GM21528 (cell line): ENCODE measurements around the gene PDE12.
A peak's percentile ranks its signal among the peaks of the same experiment; 100 is the strongest.
"Not testable (repeated sequence)": the region's sequence is repeated elsewhere in the genome, so short reads cannot be mapped to it uniquely, and the experiment has no call there.

Source experiments
- ATAC-seq: cut with Tn5 transposase; IDR thresholded peaks from one replicate; pipeline ENCODE4 v1.9.1; 2021; ENCODE audit warnings: mild to moderate bottlenecking, moderate library complexity; ENCODE audit not compliant: unreplicated experiment, low FRiP score

PDE12 gene

DNA sequence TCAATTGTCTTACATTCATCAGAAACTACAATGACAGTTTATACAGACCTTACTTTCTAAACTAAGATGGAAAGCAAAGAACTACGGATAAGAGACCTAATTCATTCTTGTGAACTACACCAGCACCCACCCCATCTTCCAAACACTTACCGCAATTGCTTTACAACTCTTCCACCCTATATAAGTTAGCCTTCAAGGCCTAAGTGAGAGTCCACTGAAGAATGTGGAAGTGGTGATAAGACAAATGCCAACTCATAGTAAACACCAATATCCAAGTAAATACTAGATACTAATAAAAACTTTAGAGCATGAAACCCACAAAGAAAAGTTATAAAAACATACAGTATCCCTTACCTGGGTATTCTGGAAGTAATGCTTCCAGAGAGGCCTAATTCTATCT is 27.5 kb downstream of the PDE12 start:
- ATAC-seq, result no peak

DNA sequence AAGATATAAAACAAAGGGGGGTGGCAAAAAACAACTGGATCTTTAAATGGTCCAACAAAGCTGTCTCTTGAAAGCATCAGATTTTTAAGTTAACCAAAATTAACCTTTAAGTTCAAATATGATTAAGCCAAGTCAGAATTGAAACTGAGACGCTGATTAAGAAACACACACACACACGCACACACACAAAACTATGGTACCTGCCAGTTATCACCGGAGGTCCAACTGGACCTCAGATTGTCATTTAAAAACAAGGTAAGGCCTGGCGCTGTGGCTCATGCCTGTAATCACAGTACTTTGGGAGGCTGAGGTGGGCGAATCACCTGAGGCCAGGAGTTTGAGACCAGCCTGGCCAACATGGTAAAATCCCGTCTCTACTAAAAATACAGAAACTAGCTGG is 30.7 kb downstream of the PDE12 start:
- ATAC-seq, result no peak

DNA sequence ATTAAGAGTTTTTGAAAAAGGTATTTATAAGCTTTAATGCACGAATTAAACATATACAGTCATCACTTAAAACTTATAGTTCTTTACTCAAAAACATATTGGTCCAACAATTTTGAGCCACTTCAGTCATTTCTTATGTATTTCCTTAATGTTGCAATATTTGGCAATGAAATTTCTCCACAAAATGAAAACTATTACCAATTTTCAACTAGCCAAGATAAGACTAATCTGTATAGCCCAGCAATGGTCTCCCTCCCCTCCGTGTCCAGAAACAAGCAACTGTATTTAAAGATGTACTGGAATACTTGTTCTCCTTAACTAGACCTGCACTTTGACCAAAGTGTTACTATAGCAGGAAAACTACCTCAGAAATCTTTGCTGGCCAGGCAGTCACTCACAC is 31.8 kb downstream of the PDE12 start:
- no peak for ATAC-seq

DNA sequence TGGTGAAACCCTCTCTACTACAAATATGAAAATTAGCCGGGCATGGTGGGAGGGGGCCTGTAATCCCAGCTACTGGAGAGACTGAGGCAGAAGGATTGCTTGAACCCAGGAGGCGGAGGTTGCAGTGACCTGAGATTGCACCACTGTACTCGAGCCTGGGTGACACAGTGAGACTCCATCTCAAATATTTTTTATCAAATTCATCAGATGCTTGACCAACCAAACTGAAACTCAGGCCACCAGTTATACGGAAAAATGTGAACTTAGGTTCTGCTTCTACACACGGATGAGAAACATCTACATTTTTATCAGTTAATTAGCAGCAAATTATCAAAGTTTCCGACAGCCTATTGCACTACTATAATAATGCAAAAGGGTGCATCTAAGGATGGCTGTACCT is 36.2 kb downstream of the PDE12 start:
- no peak for ATAC-seq

DNA sequence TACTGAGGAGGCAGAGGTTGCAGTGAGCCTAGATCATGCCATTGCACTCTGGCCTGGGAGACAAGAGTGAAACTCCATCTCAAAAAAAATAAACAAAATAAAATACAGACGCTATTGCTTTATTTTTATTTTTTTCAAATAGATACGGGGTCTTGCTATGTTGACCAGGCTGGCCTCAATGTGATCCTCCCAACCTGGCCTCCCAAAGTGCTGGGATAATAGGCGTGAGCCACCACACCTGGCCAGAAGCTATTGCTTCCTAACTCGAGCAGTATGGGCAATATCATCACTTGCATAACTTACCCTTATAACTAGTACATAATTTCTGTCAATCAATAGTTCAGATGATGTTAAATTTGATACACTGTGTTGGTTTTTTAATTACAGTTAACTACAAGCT is 38.1 kb downstream of the PDE12 start:
- ATAC-seq, result no peak

DNA sequence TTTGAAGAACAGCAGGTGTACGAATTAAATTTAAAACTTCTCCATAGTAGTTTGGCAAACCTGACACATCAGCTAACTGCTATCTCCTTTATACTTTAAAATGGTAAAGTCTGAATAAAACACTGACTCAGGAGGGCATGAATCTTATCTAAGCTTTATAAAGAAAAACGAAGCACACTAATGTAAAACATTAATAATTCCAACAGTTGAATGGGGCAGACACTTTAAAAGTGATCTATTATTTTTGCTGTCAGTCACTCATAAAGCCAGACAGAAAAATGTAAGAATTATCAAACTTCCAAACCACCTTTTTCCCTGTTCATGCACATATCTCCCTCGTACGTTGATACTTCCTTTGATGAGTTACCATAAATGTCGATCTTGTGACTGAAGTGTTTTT is 38.5 kb downstream of the PDE12 start:
- ATAC-seq, result no peak

DNA sequence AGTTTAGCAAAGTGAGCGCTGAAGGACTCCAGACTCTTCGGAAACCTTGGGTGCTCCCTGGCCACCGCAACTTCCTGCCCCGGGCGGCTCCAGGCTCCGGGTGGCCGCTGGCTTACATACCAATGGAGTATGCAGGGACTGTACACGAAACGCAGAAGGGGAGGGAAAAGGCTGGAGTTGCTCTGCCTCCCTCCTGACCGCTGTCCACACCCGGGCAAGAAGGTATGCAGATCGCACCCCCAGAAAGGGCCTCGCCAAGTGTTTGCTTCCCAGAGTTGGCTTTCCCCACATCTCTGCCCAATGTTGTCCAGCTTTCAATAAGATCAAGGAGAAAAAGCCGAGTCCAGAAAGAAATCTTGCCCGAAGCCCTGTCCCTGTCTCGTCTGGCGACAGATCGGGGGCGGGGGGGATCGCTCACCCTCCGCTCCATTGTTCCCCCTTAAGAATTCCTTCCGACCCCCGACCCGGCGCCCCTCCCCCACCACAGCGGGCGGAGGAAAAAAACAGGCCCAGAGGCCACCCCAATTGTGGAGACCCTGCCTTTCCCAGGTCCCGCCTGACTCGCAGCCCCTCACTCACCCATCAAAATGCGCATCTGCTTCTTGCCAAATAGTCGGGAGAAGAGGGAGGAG is 40.5 kb downstream of the PDE12 start:
- peak; percentile 6 for ATAC-seq

DNA sequence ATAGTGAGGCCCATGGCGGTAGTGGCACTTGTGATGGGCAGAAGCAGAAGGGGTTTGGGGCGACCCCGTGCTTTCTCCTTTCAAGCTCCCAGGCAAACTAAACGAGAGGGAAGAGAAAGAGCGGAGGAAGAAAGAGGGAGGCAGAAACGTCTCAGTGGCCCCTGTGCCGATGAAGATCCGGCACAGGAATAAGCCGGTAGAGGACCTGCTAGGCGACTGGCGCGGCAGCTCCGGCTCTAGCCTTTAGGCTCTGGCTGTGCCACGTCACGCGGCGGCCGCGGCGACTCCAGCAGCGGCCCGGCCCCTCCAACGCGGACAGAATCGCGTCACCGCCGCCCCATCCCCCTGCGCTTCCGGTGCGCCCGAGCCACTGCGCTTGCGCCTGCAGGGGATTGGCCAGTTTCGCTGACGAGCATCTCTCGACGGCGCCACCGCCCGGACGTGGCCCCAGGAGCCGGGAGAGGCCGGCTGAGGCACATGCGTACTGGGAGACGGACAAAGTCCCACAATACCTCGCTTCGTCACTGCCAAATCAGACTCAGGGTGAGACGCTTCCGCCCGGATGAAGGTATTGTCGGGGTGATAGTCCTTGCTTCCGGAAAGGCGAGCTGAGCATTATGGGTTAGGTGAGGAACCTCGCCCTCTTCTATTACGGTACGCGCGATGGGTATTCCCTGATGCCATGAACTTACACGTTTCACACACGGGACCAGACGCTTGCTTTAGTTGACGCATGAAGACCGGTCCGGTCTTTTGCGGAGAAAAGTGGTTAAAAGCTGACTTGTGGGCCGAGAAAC is 41.3 kb downstream of the PDE12 start, which contains the start of gene ARF4:
Gene ARF4, minus strand, starts transcription at position 218 of the 797 bp plus-strand sequence. Its CDS starts 204 bp downstream, at position 14.
- peak; percentile 92 for ATAC-seq

DNA sequence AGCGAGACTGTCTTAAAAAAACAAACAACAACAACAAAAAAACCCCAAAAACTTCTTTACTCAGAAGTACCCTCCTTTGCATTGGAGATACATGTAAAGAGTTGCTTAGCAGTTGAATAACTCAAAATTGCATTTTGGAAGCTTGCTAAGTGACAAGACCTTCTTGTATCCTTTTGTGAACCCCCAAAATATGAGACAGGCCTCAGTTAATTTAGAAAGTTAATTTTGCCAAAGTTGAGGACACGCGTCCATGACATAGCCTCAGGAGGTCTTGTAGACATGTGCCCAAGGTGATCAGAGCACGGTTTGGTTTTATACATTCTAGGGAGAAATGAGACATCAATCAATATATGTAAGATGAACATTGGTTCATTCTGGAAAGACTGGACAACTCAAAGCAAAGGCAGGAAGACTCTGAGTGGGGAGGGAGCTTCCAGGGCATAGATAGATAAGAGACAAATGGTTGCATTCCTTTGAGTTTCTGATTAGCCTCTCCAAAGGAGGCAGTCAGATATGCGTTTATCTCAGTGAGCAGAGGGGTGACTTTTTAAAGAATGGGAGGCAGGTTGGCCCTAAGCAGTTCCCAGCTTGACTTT is 42.8 kb downstream of the PDE12 start:
- no peak for ATAC-seq

DNA sequence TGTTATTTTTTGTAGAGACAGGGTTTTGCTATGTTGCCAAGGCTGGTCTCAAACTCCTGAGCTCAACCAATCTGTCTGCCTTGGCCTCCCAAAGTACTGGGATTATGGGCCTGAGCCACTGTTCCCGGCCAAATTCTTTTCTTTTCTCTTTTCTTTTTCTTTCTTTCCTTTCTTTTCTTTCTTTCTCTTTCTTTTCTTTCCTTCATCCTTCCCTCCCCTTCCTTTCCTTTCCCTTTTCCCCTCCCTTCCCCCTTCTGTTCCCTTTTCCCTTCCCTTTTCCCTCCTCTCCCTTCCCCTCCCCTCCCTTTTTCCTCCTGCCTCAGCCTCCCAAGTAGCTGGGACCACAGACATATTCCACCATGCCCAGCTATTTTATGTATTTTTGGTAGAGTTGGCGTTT is 44.1 kb downstream of the PDE12 start:
- no peak for ATAC-seq

DNA sequence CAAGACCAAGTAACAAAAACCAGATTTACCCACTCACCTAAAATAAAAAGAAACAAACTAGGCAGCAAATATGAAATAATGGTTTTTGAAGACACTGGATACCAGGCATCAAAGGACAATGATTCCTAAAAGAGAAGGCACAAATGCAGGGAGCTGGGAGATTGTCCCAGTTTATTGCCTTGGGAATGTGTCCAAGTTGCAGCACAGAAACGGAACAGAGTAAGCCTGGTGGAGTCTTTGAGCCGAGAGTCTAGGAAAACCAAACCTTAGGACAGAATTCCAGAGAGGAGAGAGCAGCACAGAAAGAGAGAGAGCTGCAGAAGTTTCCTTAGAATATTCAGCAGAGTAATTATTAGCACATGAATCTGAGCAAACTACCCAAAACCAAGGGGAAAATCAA is 48.9 kb downstream of the PDE12 start:
- no peak for ATAC-seq

DNA sequence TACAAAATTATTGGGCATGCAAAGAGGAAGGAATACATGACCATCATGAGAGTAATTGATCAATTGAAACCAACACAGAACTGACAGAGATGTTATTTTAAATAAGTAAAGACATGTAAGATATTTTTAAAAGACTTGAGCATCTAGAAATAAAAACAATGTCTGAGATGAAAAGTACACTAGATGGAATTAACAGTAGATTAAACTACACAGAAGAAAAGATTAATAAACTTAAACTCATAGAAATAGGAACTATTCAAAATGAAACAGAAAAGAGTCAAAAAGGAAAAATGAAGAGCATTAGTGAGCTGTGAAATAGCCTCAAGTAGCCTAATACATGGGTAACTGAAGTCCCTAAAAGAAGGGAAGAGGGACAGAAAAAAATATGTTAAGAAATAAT is 49.6 kb downstream of the PDE12 start:
- ATAC-seq, result no peak

DNA sequence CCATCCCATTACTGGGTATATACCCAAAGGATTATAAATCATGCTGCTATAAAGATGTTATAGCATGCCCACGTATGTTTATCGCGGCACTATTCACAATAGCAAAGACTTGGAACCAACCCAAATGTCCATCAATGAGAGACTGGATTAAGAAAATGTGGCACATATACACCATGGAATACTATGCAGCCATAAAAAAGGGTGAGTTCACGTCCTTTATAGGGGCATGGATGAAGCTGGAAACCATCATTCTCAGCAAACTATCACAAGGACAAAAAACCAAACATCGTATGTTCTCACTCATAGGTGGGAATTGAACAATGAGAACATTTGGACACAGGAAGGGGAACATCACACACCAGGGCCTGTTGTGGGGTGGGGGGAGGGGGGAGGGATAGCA is 55.8 kb downstream of the PDE12 start:
- ATAC-seq, result not testable (repeated sequence)

DNA sequence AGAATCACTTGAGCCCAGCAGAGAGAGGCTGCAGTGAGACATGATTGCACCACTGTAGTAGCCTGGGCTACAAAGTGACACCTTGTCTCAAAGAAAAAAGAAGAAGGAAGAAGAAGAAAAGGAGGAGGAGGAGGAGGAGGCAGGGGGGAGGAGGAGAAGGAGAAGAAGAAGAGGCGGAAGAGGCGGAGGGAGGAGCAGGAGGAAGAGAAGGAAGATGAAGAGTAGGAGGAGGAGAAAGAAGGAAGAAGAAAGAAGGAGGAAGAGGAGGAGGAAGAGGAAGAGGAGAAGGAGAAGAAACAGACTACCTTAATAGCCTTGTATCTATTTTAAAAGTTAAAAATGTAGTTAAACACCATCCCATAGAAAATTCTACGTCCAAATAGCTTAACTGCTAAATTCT is 60.2 kb downstream of the PDE12 start:
- no peak for ATAC-seq
